NK-92 (cell line): Measurements from ENCODE around the gene WNT7A.
"Not testable (repeated sequence)": the region's sequence is repeated elsewhere in the genome, so short reads cannot be mapped to it uniquely, and the experiment has no call there.

Experiments
- DNase-seq: peaks from one replicate; lab custom pipeline; 2025; ENCODE audit not compliant: unreplicated experiment; lab: John Stamatoyannopoulos, UW

WNT7A gene

DNA sequence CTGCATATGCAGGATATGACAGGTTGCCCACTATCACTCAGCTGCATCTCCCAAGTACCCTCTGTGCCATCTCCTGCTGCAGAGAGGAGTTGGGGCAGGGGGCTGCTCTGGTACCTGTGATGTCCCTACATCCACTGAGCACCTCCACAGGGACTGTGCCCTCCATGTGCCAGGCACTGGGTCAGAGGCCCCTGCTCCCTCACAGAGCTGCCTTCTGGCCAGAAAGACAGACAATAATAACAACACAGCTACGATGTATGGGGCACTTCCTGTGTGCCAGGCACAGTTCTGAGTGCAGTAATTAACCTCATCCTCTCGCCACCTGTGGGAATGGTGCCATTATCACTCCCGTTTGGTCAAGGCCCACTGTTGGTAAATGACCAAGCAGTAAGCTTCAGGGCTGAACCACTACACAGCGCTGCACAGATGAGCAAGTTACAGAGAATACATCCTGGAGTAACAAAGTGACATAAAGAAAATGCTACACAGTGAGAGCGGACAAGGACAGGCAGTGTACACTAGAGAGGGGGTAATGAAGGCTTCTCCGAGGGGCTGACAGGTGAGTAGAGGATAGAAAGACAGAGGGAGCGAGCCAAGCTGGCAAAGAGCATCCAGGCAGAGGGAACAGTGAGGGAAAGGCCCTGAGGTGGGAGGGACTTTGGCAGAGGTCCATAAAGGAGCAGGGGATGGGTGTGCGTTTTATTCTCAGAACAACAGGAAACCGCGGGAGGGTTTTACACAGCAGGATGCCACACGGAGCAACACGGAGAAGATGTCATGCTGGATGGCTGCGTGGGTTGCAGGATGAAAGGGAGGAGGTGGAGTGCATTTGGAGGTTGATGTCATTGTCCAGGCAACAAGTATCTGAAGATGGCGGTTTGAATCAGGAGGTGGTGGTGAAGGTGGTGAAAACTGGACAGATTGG, 13.6 kb downstream of the WNT7A start:
- DNase-seq = no peak

DNA sequence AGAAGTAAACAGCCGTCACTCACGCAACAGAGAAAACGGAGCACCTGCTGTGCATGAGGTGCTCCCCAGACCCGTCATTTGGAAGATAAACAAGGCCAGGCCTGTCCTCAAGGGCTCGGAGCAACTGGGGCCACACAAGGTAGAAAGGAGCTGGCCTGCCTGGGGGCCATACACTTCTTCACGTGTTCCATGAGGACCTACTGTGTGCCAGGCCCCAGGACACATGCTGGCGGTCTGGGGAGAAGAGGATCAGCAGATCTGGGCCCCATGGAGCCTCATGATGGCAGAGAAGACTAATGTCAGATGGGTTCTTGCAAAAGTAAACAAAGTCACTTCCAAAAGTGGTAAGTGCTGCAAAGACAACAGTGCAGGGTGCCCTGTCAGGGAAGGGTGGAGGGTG, 14.3 kb downstream of the WNT7A start:
- DNase-seq = no peak

DNA sequence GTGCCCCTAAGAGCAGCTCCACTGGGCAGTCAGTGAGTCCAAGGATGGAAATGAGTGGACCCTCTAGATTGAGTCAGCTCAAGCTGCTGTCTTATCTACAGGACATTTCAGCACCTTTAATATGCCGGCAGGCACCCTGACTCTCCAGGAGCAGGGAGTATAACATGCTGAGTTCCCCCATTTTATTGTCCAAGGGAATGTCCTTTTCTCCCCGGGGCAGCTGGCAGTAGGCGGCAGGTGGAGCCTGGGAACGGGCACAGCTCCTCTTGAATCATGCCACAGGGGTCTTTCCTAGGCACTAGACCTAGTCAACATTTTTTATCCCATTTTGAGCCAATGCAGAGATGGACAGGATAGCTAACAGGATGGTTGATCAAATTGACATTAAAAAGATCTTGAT, 14.8 kb downstream of the WNT7A start:
- no peak for DNase-seq

DNA sequence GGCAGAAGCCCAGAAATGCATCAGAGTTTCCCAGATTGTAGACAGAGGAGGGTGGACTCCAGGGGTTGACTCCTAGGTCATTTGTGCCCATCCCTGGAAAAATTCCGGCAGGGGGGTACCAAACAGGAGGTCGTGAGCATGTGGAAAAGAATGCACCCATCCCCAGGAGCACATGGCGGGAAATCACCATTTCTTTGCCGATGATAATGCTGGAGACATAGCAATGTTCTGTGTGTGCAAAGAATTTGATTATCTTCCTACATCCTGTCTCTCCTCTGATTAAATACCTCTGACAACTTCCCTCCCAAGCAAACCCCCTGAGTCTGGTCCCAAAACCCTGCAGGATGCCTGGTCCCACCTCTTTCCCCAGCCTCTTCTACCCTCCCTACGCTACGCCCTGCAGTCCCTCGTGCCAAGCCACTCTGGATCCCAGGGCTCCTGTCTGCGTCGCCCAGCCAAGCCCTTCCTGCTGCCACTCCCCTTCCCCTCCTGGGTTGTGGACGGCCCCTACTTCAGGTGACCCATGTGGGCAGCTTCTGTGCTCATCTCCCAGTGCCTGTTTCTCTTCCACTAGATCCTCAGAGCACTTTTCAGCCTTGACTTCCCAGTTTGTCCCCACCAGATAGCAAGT, 15.8 kb downstream of the WNT7A start:
- DNase-seq = no peak

DNA sequence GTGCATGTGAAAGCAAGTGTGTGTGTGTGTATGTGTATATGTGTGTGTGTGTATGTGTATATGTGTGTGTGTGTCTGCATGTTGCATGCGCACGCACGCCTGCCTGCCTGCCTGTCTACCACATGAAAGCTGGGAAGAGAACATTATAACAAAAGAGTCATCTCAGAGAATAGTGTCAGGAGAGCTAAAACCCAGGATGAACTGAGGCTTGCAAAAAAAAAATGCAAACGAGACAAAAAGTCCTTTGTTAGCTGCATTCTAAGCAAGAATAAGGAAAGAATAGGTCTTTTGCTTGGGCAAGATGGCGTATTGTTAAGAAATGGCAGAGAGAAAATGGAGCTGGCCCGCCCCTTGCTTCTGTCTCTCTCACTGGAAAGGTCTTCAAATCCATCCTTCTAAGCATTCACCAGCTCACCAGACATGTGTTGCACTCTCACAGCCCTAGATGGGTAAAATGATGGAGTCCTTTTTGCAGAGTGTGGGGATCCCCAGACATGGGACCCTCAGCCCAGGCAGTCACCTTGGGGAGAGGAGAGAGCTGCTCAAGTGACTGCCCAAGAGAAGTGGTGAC, 16.4 kb downstream of the WNT7A start:
- DNase-seq = no peak

DNA sequence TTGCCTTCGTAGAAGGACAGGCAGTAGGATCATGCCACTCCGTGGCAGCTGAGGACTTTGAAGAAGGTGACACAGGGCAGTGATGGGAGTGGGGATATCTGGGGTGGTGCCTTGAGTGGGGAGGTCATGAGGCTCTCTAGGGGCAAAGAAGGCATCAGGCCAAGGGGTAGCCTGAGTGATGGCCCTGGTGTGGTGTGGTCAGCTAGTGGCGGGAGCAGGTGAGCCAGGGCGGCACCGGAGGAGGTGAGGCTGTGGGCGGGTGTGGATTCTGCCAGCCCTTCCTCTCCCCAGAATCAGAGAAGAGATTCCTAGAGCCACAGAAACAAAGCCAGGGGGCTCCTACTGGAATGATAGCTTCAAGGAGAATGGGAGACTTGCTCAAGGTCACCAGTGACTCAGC, 18.4 kb downstream of the WNT7A start:
- DNase-seq = no peak

DNA sequence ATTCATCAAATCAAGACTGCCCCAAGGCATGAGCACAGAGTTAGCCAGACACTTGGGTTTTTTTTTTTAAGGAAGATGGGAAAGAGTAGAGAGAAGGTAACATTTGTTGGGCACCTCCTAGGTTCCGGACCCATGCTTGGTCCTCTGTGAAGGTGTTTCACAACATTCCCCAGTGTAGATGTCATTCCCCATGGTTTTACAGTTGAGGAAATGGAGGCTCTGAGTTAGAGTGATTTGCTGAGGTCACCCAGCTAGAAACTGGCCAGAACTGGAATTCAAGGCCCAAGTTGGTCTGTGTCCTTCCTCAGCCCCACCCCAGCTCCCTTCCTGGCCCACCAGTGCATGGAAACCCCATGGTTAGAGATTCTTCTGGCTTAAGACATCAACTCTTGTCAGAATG, 19.9 kb downstream of the WNT7A start:
- DNase-seq = no peak

DNA sequence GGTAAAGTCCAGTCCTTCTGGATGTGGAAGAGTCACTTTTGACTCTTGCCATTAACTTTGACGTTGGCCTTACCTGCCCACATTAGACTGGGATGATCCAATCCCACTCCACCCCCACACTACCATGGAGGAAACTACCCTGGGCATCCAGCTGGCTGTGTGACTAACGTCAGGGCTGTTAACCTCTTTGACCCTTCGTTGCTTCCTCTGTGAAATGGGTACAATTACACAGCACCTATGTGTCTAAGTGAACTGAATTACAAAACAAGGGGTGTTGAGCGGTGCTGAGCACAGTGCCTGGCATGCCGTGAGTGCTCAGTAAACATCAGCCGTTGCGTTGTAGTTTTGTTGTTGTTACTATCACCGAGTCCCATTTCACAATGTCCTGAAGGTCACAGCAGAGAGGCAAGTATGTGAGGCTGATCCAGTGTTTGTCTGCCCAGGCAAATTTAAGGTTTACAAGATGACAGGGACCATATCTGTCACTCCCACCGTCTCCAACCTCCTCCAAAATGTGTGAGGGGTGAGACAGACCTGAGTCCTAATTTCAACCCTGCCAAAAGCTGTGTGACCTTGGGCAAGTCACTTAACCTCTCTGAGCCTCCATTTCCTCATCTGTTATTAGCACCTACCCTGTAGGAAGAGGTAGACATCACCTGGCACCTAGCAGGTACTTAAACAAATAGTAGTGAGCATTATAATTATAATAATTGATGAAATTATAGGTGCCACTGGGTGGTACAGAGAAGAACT, 20.9 kb downstream of the WNT7A start:
- DNase-seq = no peak

DNA sequence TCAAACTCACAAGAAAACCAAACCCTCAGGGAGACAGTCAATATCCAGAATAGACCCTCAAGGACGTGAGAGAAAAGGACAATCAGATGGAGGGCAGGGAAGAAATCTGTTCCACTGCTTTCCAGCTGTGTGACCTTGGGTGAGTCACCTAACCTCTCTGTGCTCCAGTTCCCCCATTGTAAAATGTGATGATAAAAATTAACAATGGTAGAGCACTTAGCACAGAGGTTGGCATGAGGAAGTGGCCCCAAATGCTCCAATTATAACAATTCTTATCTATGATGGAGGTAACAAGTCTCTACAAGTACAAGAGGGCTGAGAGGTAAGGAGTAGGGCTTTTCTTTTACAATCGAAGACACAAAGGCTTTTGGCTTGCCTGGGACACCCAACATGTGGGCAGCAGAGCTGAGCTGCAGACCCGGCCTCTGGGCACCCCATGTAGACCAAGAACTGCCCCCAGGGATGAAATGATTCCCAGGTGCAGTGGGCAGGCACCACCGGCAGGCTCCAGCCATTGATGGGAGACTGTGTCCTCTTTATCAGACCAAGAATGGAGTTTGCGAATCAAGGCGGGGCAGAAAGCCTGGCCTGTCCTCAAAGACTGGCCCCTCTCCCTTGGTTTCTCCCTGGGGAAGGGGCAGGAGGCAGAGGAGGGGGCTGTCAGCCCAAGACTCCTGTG, 22.0 kb downstream of the WNT7A start:
- no peak for DNase-seq

DNA sequence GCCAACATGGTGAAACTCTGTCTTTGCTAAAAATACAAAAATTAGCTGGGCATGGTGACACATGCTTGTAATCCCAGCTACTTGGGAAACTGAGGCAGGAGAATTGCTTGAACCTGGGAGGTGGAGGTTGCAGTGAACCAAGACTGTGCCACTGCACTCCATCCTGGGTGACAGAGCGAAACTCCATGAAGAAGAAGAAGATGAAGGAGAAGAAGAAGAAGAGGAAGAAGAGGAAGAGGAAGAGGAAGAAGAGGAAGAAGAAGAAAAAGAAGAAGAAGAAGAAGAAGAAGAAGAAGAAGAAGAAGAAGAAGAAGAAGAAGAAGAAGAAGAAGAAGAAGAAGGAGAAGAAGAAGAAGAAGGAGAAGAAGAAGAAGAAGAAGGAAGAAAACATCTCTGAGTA, 23.2 kb downstream of the WNT7A start:
- not testable (repeated sequence) for DNase-seq

DNA sequence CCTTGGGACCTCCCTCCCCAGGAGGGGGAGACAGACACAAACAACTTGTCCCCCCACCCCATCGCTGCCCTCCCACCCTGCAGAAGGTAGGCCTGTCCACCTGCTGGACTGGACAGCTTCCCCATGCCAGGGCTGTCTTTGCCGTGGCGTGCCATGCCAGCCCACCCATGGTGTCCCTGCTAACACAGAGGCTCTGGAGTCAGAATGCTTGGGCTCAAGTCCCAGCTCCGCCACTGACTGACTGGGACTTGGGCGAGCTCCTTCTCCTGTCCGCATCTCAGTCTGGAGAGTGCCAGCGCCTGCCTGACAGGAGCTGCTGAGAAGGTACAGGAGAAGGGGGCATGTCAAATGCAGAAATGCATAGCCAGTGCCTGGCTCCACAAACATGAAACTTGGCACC, 23.9 kb downstream of the WNT7A start:
- no peak for DNase-seq

DNA sequence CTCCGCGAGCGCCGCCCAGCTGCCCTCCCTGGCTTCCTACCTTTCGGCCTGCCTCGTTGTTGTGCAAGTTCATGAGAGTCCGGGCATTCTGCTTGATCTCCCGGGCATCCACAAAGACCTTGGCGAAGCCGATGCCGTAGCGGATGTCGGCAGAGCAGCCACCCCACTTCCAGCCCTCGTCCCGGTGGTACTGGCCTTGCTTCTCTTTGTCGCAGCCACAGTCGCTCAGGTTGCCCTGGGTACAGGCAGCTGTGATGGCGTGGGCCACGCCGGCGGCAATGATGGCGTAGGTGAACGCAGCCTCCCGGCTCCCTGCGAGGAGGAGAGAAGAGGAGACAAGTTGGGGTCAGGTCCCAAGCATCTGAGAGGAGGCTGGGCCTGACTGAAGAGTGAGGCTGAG, 25.4 kb downstream of the WNT7A start:
- no peak for DNase-seq

DNA sequence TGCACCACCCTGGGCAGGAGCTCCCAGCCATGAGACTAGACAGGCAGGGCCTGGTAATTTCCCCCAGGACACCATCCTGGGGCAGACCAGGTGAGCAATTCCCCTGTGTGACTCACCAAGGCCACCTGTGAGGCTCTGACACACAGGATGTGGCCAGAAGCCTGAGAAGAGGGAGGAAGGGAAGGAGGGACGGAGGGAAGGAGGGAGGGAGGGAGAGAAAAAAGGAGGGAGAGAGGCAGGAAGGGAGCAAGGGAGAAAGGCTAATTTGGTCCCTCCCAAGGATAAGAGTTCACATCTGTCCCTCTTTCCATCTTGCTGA, 25.9 kb downstream of the WNT7A start:
- DNase-seq = no peak

DNA sequence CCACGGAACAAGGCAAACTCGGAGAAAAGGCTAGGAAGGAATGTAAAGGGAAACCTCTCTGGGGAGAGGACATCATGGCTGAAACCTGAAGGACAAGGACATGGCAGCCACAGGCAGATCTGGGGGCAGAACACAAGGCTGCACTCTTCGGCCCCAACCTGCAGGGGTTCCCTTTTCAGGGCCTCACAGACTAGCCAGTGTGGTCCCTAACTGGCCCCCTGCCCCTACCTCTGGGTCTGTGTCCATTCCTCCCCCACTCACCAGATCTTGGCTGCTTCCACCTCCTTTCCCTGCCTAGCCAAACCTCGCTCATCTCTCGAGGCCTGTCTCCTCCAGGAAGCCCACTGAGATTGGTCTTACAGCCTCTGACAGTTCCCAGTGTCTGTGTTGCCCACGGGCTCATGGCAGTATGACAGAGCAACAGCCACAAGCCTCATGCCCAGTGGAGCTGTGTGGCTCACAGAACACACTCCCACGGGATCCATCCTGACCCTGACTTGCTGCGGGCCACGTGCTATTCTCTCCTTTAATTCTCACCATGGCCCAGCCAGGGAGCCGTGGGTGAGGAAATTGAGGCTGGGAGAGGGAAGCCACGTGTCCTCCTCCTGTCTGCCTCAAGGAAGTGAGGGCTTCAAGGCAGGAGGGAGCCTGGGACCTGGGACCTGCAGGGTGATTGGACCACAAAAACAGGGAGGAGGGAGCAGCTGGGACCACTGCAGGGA, 26.5 kb downstream of the WNT7A start:
- DNase-seq = no peak

DNA sequence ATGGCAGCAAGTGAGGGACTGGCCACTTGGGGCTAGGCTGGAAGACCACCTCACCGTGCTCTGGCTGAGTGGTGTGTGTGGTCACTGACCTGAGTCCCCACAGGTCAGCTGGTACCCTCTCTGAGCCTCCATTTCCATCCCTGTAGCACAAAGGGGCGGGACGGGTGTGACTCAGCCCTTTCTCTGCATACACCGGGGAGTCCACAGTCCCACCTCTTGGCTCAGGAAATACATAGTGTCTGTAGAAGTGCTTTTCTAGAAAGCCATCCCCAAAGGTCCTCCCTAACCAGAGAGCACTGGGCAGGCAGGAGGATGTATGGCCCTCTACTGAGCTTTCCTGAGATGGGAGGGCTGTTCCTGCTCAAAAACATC, 27.2 kb downstream of the WNT7A start:
- no peak for DNase-seq

DNA sequence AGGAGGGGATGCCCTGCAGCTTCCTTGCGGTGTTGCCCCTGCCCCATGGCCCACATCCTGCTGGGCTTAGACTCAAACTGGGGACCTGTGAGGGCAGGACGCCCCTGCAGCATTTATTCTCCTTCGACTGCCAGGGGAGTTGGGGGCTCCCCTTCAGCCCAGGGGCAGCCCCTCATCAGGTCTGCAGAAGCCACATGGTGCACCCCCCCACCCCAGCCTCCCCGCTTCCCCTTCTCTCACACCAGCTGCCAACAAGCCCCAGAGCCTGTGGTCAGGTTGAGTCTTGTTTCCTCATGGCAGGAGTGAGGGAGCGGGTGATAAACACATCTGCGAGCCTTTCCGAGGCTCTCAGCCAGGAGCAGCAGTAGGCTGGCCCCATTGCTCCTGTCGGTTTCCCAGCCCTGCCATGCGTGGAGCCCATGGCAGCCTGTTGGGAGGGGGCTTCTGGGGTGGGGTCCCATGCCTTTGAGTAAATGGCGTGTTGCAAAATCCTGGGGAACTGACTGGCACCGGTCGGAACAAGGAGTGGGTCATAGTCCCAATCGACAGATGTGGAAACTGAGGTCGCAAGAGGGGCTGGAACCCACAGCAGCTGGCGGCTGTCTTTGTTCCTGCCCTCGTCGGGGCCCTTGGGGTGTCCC, 27.8 kb downstream of the WNT7A start:
- no peak for DNase-seq

DNA sequence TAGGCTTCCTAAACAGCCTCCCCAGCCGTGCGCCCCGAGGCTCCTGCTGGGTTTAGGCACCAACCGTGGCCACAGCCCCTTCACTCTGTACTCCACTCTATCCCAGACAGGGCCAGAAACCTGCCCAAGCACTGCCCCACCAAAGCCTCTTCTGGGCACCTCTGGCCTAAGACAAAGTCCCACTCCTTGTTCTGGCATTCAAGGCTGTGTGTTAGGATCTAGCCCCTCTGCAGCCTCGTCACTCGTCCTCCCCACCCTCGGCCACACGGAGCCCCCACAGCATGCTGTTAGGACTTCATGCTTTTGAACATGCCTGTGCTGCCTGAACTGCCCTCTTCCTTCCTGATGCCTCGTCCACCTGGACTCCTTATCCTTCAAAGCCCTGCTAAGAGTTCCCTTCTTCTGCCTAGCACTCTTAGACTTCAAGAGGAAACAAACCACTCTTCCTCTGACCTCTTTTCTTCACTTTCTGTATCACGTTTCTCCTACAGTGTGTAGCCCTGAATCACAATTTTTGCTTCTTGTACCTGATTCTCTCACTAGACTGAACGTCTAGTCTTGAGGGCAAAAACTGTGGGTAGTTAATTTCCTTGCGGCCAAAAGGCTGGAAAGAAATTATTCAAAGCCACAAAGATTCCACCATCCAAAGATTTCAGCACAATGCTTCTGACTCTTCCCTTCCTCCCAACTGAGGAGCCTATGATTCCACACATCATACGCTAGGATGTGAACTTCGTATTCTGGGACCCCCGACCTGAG, 28.6 kb downstream of the WNT7A start:
- DNase-seq = no peak

DNA sequence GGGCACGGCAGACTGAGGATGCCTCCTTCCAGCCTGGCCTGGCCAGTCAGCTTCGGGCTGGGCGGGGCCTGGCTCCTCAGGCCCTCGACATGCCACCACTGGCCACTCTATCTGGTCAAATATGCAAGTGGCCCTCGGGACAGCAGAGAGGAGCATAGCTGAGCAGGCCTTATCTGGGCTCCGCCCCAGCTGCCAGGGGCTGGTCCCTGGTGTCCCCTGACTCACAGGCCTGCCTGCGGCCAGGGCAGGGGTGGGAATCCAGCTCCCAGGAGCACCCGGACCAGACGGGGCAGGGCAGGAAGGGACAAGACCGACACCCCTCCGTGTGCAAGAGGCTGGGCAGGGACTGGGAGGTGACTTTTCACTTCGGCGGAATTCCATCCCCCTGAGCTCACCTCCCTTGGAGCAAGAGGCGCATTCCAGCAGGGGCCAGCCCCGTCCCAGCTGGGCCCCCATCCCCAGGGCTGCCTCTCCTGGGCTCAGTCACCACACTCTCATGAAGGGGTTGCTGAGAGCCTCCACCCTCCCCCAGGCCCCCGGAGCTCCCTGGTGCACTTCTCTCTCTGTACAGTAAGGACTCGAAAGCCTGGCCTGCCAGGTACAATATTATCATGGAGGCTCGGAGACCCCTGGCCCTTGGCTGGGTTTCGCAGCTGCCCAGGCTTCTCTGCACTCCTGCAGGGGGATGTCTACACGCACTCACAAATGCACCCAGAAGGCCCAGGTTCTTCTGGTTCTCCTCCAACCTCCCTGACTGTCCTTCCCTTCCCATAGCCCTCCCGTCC, 29.5 kb downstream of the WNT7A start:
- DNase-seq = no peak

DNA sequence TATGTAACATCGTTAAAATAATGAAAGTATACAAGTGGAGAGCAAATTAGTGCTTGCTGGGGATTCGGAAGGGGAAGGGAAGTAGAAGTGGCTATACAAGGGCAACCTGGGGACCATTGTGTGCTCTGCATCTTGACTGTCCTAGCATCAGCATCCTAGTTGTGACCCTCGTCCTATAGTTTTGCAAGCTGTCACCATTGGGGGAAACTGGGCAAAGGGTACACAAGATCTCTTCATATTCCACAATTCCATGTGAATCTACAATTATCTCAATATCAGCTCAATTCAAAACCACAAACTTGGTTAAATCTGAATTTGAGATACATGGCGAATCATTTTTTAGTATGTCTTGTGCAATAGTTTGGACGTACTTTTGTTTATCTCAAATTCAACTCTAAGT, 30.9 kb downstream of the WNT7A start:
- no peak for DNase-seq
